Measurements from ENCODE around the gene CTDNEP1.

DNA sequence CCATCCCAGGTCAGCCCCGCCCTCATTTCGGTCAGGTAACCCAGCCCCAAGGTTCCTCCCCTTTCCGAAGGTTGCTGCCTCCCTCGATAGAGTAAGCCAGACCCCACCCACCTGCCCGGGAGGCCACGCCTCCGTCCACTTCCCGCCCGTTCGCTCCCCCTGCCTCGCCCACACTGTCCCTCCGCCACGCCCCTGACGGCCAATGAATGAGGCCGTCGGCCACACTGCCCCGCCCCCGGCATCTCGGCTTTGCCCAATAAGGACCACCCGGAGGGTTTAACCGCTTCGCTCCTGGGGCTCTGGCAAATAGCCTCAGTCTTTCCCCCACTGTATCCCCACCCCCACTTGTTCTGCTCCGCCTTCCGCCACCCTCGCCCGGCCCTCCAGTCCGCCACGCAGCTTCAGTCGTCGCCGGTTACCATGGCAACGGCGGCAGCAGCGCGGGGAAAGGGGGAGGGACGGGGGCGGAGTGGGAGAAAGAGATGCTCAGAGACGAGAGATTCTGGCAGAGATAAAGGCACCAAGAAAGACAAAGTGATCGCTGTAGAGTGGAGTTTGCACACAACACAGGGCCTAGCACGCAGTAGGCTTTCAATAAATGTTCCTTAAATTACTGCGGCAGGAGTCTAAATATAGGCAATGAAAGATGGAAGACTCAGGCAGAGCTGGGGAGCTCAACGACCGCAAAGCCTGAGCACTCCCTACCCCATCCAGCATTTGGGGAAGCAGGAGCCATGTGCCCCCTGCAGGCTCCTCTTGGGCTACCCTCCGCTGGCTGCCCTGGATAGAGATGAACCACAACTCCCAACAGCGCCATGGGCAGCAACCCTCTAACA is 37.0 kb downstream of the CTDNEP1 start:
- TF ChIP-seq, protein P1, sequence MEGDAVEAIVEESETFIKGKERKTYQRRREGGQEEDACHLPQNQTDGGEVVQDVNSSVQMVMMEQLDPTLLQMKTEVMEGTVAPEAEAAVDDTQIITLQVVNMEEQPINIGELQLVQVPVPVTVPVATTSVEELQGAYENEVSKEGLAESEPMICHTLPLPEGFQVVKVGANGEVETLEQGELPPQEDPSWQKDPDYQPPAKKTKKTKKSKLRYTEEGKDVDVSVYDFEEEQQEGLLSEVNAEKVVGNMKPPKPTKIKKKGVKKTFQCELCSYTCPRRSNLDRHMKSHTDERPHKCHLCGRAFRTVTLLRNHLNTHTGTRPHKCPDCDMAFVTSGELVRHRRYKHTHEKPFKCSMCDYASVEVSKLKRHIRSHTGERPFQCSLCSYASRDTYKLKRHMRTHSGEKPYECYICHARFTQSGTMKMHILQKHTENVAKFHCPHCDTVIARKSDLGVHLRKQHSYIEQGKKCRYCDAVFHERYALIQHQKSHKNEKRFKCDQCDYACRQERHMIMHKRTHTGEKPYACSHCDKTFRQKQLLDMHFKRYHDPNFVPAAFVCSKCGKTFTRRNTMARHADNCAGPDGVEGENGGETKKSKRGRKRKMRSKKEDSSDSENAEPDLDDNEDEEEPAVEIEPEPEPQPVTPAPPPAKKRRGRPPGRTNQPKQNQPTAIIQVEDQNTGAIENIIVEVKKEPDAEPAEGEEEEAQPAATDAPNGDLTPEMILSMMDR (IDR thresholded peaks at IDR 0.05; ENCODE audit: insufficient read depth, low read length, poor library complexity, severe bottlenecking): no peak
- TF ChIP-seq EZH2phosphoT487 (conservative IDR thresholded peaks at IDR 0.05; ENCODE audit: low read length): no peak
